BLaER1 (cell line): ENCODE results near the gene SLC6A11.

Experiments used
- H3K27ac ChIP-seq: shearing (Covaris generic); formaldehyde crosslinking; 2 replicates; pipeline ENCODE4 v1.8.1; 2022
- H3K27me3 ChIP-seq: shearing (Covaris generic); formaldehyde crosslinking; 2 replicates; pipeline ENCODE4 v1.8.1; 2022
- H3K36me3 ChIP-seq: shearing (Covaris generic); formaldehyde crosslinking; 2 replicates; pipeline ENCODE4 v1.8.1; 2022
- H3K4me1 ChIP-seq: shearing (Covaris generic); formaldehyde crosslinking; 2 replicates; pipeline ENCODE4 v1.8.1; 2022
- H3K4me2 ChIP-seq: shearing (Covaris generic); formaldehyde crosslinking; 2 replicates; pipeline ENCODE4 v1.8.1; 2022
- H3K4me3 ChIP-seq: shearing (Covaris generic); formaldehyde crosslinking; 2 replicates; pipeline ENCODE4 v1.8.1; 2022
- H3K9ac ChIP-seq: shearing (Covaris generic); formaldehyde crosslinking; 2 replicates; pipeline ENCODE4 v1.8.1; 2022
- H3K9me3 ChIP-seq: shearing (Covaris generic); formaldehyde crosslinking; 2 replicates; pipeline ENCODE4 v1.8.1; 2022
- H4K20me1 ChIP-seq: shearing (Covaris generic); formaldehyde crosslinking; 2 replicates; pipeline ENCODE4 v1.8.1; 2022
- Cebpa-rat ChIP-seq: shearing (Covaris generic); IDR thresholded peaks from 2 replicates; pipeline ENCODE4 v1.8.1; 2022

SLC6A11 gene

GRCh38 chr3:10955711-10956453 lies 139.9 kb downstream of the SLC6A11 start:
- H3K9me3 ChIP-seq = no peaks in the 10 kb centered on the region
- peaks cover 50% of the 10 kb centered on the region for H3K4me1 ChIP-seq
- no peak overlapping the region for H3K27ac ChIP-seq
- H3K27me3 ChIP-seq = no peaks in the 10 kb centered on the region
- H3K9ac ChIP-seq = no peak overlapping the region
- H3K4me3 ChIP-seq = no peak overlapping the region
- no peaks in the 10 kb centered on the region for H3K36me3 ChIP-seq
- H3K4me2 ChIP-seq = no peak overlapping the region
- TF ChIP-seq Cebpa-rat = no peak
- H4K20me1 ChIP-seq = 0 out of 2 replicates have a peak, but pooled peaks cover 8% of the 10 kb centered on the region

- Histone ChIP-seq H3K36me3 (no peaks in the 10 kb centered on the region), H4K20me1 (0 out of 2 replicates have a peak, but pooled peaks cover 8% of the 10 kb centered on the region), H3K27me3 (no peaks in the 10 kb centered on the region), H3K27ac (no peak overlapping the region), H3K4me2 (no peak overlapping the region), H3K9me3 (no peaks in the 10 kb centered on the region), H3K4me3 (no peak overlapping the region), H3K9ac (no peak overlapping the region), H3K4me1 (peaks cover 52% of the 10 kb centered on the region)
- no peak for TF ChIP-seq Cebpa-rat
Observed at GRCh38 chr3:10956531-10956930, 140.5 kb downstream of the SLC6A11 start.

GRCh38 chr3:10956986-10957385 lies 141.0 kb downstream of the SLC6A11 start:
- Histone ChIP-seq H3K4me3 (no peak overlapping the region), H3K36me3 (no peaks in the 10 kb centered on the region), H3K4me1 (peaks cover 56% of the 10 kb centered on the region), H3K27me3 (no peaks in the 10 kb centered on the region), H3K9me3 (no peaks in the 10 kb centered on the region), H4K20me1 (0 out of 2 replicates have a peak, but pooled peaks cover 8% of the 10 kb centered on the region), H3K9ac (no peak overlapping the region), H3K4me2 (no peak overlapping the region), H3K27ac (no peak overlapping the region)
- TF ChIP-seq Cebpa-rat = no peak

- H3K9me3 ChIP-seq = no peaks in the 10 kb centered on the region
- H3K36me3 ChIP-seq = no peaks in the 10 kb centered on the region
- no peaks in the 10 kb centered on the region for H3K27me3 ChIP-seq
- H3K4me3 ChIP-seq = no peak overlapping the region
- H3K9ac ChIP-seq = no peak overlapping the region
- H4K20me1 ChIP-seq = 0 out of 2 replicates have a peak, but pooled peaks cover 8% of the 10 kb centered on the region
- TF ChIP-seq Cebpa-rat = peak; percentile 93
- peaks cover 66% of the 10 kb centered on the region for H3K4me1 ChIP-seq
- H3K27ac ChIP-seq = no peak overlapping the region
- peak overlapping the region; percentile 63 for H3K4me2 ChIP-seq
Observed at GRCh38 chr3:10957976-10958749, 142.1 kb downstream of the SLC6A11 start.

- Histone ChIP-seq H4K20me1 (peaks cover 8% of the 10 kb centered on the region; the same call in 1 of the 2 replicates), H3K36me3 (no peaks in the 10 kb centered on the region), H3K9me3 (no peaks in the 10 kb centered on the region), H3K4me1 (peaks cover 45% of the 10 kb centered on the region), H3K27me3 (no peaks in the 10 kb centered on the region), H3K4me3 (no peak overlapping the region), H3K9ac (no peak overlapping the region), H3K27ac (no peak overlapping the region), H3K4me2 (no peak overlapping the region)
- no peak for TF ChIP-seq Cebpa-rat
Observed at GRCh38 chr3:10960255-10960654, 144.2 kb downstream of the SLC6A11 start.

- H3K4me1 ChIP-seq = peaks cover 50% of the 10 kb centered on the region
- no peaks in the 10 kb centered on the region for H3K36me3 ChIP-seq
- H3K9ac ChIP-seq = no peak overlapping the region
- H3K4me3 ChIP-seq = no peak overlapping the region
- no peak for TF ChIP-seq Cebpa-rat
- peak overlapping the region; percentile 55 for H3K4me2 ChIP-seq
- no peaks in the 10 kb centered on the region for H3K9me3 ChIP-seq
- peaks cover 8% of the 10 kb centered on the region; the same call in 1 of the 2 replicates for H4K20me1 ChIP-seq
- no peak overlapping the region for H3K27ac ChIP-seq
- no peaks in the 10 kb centered on the region for H3K27me3 ChIP-seq
Observed at GRCh38 chr3:10961921-10962320, 145.9 kb downstream of the SLC6A11 start.

GRCh38 chr3:10962481-10963036 lies 146.5 kb downstream of the SLC6A11 start:
- H3K4me2 ChIP-seq = peak overlapping the region; percentile 55
- H3K27ac ChIP-seq = no peak overlapping the region
- H3K9ac ChIP-seq = no peak overlapping the region
- H3K36me3 ChIP-seq = no peaks in the 10 kb centered on the region
- H3K4me1 ChIP-seq = peaks cover 51% of the 10 kb centered on the region
- H3K4me3 ChIP-seq = no peak overlapping the region
- no peak for TF ChIP-seq Cebpa-rat
- H3K9me3 ChIP-seq = no peaks in the 10 kb centered on the region
- peaks cover 2% of the 10 kb centered on the region; the same call in 1 of the 2 replicates for H4K20me1 ChIP-seq
- no peaks in the 10 kb centered on the region for H3K27me3 ChIP-seq

GRCh38 chr3:10964537-10965167 lies 148.6 kb downstream of the SLC6A11 start:
- H3K9ac ChIP-seq = no peak overlapping the region
- no peak overlapping the region for H3K27ac ChIP-seq
- H3K4me1 ChIP-seq = peaks cover 54% of the 10 kb centered on the region
- no peaks in the 10 kb centered on the region; the same call in 1 of the 2 replicates for H4K20me1 ChIP-seq
- no peak overlapping the region for H3K4me2 ChIP-seq
- no peaks in the 10 kb centered on the region for H3K36me3 ChIP-seq
- no peaks in the 10 kb centered on the region for H3K9me3 ChIP-seq
- H3K4me3 ChIP-seq = no peak overlapping the region
- TF ChIP-seq Cebpa-rat = no peak
- H3K27me3 ChIP-seq = no peaks in the 10 kb centered on the region

GRCh38 chr3:10968401-10968800 lies 152.4 kb downstream of the SLC6A11 start:
- Histone ChIP-seq H3K4me3 (no peak overlapping the region), H4K20me1 (no peaks in the 10 kb centered on the region; the same call in 1 of the 2 replicates), H3K27me3 (no peaks in the 10 kb centered on the region), H3K4me2 (peak overlapping the region; percentile 55), H3K27ac (0 out of 2 replicates have a peak overlapping the region, but pooled peaks have one; percentile 14), H3K9ac (no peak overlapping the region), H3K36me3 (no peaks in the 10 kb centered on the region), H3K4me1 (peaks cover 32% of the 10 kb centered on the region), H3K9me3 (no peaks in the 10 kb centered on the region)
- no peak for TF ChIP-seq Cebpa-rat
